Activated CD4-positive, alpha-beta T cell treated with anti-CD3 and anti-CD28 coated beads, Interleukin-2, amount 50 U/mL, for 24 hours (primary cell): ENCODE results near the gene TOR1AIP1.
A peak's percentile ranks its signal among the peaks of the same experiment; 100 is the strongest.
"Not testable (repeated sequence)": the region's sequence is repeated elsewhere in the genome, so short reads cannot be mapped to it uniquely, and the experiment has no call there.

ENCODE experiments used
- DNase-seq, 2 donors: peaks; one replicate each; pipeline ENCODE4 v3.0.0-alpha.2; 2020; ENCODE audit warnings: low read depth in 1 of 2, low spot score in 1 of 2

TOR1AIP1 gene

GRCh38 chr1:179935909-179936496 is 53.9 kb downstream of the TOR1AIP1 start:
- DNase-seq: no peak

- no peak for DNase-seq
Observed at GRCh38 chr1:179937668-179938254, 55.7 kb downstream of the TOR1AIP1 start.

- no peak for DNase-seq
Observed at GRCh38 chr1:179938752-179939151, 56.7 kb downstream of the TOR1AIP1 start.

GRCh38 chr1:179939941-179940340 is 57.9 kb downstream of the TOR1AIP1 start:
- no peak for DNase-seq

GRCh38 chr1:179941454-179941853 is 59.4 kb downstream of the TOR1AIP1 start:
- DNase-seq: no peak

GRCh38 chr1:179950651-179951050 is 68.6 kb downstream of the TOR1AIP1 start:
- no peak for DNase-seq

- DNase-seq: no peak
Observed at GRCh38 chr1:179951383-179952144, 69.5 kb downstream of the TOR1AIP1 start.

GRCh38 chr1:179952186-179952585 is 70.1 kb downstream of the TOR1AIP1 start:
- no peak for DNase-seq

GRCh38 chr1:179953974-179954492 is 71.9 kb downstream of the TOR1AIP1 start:
- DNase-seq: peak in 1 of 2 donors; percentile 7

GRCh38 chr1:179954493-179955286 is 72.6 kb downstream of the TOR1AIP1 start, which contains the start of gene CEP350:
Gene CEP350 (plus strand): TSS chr1:179954810. CDS start chr1:179986182, 31,372 bp downstream.
- peak; percentile 86 to 95 for DNase-seq

- DNase-seq: no peak
Observed at GRCh38 chr1:179955287-179955680, 73.2 kb downstream of the TOR1AIP1 start.

GRCh38 chr1:179955731-179956130 is 73.6 kb downstream of the TOR1AIP1 start:
- DNase-seq: no peak

GRCh38 chr1:179958359-179958758 is 76.3 kb downstream of the TOR1AIP1 start:
- no peak for DNase-seq

- not testable (repeated sequence) for DNase-seq
Observed at GRCh38 chr1:179962168-179962567, 80.1 kb downstream of the TOR1AIP1 start.

- no peak for DNase-seq
Observed at GRCh38 chr1:179966551-179966950, 84.5 kb downstream of the TOR1AIP1 start.

- no peak for DNase-seq
Observed at GRCh38 chr1:179968284-179968993, 86.4 kb downstream of the TOR1AIP1 start.

- no peak for DNase-seq
Observed at GRCh38 chr1:179968994-179969919, 87.2 kb downstream of the TOR1AIP1 start.
